Inflammatory macrophage (primary cell): Measurements from ENCODE around the gene HPCAL1.

Source experiments
- DNase-seq, 2 donors: peaks; one replicate each; pipeline ENCODE4 v3.0.0-alpha.2; 2020 to 2022

The HPCAL1 gene

GRCh38 chr2:10471046-10471571 lies 168.4 kb downstream of the HPCAL1 start:
- DNase-seq: no peak

- DNase-seq: no peak
These were observed 169.3 kb downstream of the HPCAL1 start for GRCh38 chr2:10471955-10472354.

- no peak for DNase-seq
These were observed 170.5 kb downstream of the HPCAL1 start for GRCh38 chr2:10473121-10473756.

- DNase-seq: no peak
These were observed 172.6 kb downstream of the HPCAL1 start for GRCh38 chr2:10475221-10475722.

- DNase-seq: no peak
These were observed 173.3 kb downstream of the HPCAL1 start for GRCh38 chr2:10475811-10476660.

- no peak for DNase-seq
These were observed 174.2 kb downstream of the HPCAL1 start for GRCh38 chr2:10476723-10477442.
